HK-2 (cell line): ENCODE results near the gene RPA1.
"Not testable (repeated sequence)": the region's sequence is repeated elsewhere in the genome, so short reads cannot be mapped to it uniquely, and the experiment has no call there.

Experiments
- DNase-seq: peaks from one replicate; pipeline ENCODE4 v3.0.0-alpha.2; 2018; ENCODE audit not compliant: unreplicated experiment

RPA1 gene

DNA sequence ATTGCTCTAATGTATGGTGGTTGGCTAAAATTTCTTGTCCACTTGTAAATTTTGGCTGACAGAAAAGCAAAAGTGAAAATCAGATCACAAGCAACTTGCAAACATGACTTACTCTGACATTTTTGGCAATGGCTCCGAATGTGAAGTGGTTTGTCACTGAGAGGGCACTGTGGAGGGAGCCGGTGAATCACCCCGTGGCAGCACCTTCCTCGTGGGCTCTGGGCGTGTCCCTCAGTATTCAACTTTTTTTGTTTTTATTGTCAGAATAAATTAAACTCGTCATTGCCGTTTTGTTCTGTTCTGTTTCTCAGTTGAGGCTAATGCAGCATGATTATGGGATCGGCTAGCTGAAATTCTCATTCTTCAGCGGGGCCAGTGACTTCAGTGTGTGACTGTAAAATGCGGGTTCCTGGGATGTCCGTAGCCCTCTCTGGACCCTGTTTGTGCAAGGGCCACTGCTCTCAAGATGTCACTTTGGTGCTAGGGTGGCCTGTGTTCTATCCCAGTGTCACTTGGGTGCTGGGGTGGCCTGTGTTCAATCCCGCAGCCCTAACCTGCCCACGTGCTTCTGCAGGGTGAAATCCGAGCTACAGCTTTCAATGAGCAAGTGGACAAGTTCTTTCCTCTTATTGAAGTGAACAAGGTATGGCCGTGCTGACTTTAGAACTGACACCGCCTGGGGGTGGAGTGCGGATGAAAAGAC is 48.8 kb downstream of the RPA1 start:
- DNase-seq, result no peak

- no peak for DNase-seq
Measured at GRCh38 chr17:1880851-1881630, 51.2 kb downstream of the RPA1 start.

DNA sequence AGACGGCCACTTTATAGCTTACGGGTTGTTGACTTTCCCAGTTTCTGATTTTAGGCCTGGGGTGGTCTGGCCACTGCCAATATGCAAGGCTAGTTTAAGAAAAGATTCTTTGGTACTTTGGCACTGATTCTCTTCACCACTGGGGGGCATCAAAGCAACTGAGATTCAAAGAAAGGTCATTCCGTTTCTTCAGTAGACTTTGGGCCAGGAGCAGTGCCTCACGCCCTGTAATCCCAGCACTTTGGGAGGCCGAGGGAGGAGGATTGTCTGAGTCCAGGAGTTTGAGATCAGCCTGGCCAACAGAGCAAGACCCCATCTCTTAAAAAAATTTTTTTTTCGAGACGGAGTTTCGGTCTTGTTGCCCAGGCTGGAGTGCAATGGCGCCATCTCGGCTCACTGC is 53.0 kb downstream of the RPA1 start:
- no peak for DNase-seq

GRCh38 chr17:1883536-1883935 is 53.7 kb downstream of the RPA1 start:
- no peak for DNase-seq

DNA sequence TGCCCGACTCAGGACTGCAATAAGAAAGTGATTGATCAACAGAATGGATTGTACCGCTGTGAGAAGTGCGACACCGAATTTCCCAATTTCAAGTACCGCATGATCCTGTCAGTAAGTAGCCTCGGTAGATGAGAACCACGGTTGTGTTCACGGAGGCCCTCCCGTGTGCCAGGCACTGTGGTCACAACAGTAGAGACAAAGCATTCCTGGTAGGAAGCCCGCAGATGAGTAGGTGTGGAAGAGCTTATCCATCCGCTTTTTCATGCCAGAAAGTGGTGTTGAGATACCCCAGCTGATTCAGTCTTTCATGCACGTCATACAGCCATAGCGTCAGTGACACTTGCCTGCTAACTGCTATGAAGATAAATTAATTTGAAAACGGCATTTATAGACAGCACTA is 58.9 kb downstream of the RPA1 start:
- no peak for DNase-seq

DNA sequence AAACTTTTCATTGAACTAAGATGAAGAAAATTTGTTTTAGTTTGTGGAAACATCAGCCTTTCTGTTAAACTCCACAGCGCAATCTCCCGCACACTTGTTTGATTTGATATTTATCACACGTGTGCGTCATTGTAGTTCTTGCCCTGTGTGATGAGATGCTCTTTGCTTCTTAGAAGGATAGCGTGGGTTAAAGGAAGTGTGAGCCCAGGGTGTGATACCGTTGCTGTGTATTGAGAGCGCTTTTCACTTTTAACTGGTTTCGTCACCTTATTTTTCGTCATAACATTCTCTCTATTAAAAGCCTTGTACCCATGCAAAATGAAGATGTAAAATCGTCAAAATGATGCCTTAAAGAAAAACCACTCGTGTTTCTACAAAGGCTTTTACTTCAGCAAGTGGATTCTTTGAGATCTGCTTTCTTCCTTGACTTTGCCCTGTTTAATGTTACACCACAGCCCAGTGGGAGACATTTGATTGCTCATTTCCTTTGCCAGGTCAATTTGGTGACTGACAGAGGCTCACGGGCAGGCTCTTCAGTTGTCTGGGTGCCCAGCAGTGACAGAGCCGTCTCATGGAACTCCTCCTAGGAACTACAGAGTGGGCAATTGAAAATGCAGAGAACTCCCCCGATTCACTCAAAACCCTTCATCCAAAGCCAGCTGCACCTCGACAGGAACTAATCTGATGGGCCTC is 61.1 kb downstream of the RPA1 start:
- DNase-seq, result no peak

DNA sequence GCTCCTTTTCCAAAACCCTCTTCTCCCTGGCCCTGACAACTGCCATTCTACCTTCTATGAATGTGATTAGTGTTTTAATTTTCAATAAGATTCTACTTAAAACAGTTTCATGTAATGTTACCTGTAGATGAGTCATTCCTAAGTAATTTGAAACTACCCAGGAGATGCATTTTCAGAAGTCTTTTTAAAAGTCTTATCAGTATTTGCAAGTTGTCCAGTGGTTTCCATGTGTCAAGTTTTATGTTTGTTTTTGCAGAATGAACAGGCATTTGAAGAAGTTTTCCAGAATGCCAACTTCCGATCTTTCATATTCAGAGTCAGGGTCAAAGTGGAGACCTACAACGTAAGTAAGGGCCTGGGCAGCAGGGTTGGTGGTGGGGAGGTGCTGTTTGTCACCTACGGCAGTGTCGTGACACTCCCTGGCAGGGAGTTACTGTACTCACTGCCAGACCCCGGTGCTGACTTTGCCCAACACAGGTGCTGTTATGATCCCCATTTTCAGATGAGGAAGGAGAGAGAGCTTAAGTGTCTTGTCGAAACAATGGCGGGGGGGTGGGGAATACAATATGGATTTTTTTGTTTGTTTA is 65.0 kb downstream of the RPA1 start:
- no peak for DNase-seq

GRCh38 chr17:1895479-1895878 is 65.7 kb downstream of the RPA1 start:
- not testable (repeated sequence) for DNase-seq

GRCh38 chr17:1896243-1897104 is 66.7 kb downstream of the RPA1 start:
- DNase-seq, result no peak

DNA sequence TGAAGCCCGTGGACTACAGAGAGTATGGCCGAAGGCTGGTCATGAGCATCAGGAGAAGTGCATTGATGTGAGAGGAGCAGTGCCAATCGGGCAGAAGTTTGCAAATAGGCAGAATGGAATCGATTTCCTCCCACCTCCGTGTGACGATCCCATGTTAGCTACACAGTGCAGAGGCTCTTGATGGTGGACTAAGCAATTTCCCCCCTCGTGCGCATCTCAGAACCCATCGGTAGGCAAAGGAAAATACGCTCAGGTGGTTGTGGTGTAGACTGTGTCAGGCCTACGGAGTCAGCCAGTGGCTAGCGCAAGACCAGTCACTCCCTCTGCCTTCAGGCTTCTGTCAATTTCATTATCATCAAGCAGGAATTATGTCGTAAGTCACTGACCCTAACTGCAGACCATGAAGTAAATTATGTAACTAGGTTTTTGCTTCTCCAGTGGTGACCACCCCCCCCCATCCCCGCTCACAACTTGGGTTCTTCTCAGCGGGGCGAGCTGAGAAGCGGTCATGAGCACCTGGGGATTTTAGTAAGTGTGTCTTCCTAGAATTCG is 67.4 kb downstream of the RPA1 start:
- DNase-seq, result no peak

GRCh38 chr17:1898332-1898731 is 68.5 kb downstream of the RPA1 start:
- DNase-seq, result no peak

DNA sequence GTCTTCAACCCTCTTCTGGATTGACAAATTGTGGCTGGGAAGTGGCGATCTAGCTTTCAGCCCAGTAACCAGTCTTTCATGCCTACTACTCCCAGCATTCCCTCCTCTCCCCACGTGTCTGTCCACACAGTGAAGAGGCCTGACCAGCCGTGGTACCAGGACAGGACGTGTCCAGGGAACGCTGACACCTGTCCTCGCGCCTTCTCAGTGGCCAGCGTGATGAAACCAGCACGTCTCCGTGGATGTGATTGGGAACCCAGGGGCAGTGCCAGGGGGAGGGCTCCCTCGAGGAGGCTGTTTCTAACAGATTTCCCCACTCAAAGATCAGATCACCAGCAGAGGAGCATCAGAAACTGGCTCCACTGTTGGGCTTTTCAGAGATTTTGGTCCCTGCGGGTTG is 69.1 kb downstream of the RPA1 start:
- DNase-seq, result no peak

GRCh38 chr17:1899403-1900000 is 69.7 kb downstream of the RPA1 start:
- DNase-seq, result no peak

- DNase-seq, result no peak
Measured at GRCh38 chr17:1904273-1905182, 74.7 kb downstream of the RPA1 start.

GRCh38 chr17:1905190-1905913 is 75.5 kb downstream of the RPA1 start:
- DNase-seq, result no peak

GRCh38 chr17:1906662-1907101 is 76.9 kb downstream of the RPA1 start:
- no peak for DNase-seq

DNA sequence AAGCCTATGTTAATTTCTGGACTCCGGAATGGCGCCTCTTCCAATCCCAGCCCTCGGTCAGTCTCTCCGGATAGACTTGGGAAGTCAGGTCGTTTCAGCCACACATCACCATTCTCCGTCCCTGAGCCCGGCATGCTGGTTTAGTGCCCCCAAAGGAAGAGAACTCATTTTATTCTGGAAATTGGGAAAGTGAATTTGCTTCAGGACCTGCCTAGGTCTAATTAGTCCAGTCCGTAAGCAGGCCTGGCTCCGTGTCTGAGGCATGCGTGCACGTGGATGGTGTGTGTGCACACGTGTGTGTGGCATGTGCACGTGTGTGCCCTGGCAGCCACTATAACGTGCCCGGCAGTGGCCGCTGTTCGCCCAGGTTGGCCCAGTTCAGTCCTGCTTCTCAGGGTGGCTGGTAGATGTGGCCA is 77.4 kb downstream of the RPA1 start:
- DNase-seq, result no peak

DNA sequence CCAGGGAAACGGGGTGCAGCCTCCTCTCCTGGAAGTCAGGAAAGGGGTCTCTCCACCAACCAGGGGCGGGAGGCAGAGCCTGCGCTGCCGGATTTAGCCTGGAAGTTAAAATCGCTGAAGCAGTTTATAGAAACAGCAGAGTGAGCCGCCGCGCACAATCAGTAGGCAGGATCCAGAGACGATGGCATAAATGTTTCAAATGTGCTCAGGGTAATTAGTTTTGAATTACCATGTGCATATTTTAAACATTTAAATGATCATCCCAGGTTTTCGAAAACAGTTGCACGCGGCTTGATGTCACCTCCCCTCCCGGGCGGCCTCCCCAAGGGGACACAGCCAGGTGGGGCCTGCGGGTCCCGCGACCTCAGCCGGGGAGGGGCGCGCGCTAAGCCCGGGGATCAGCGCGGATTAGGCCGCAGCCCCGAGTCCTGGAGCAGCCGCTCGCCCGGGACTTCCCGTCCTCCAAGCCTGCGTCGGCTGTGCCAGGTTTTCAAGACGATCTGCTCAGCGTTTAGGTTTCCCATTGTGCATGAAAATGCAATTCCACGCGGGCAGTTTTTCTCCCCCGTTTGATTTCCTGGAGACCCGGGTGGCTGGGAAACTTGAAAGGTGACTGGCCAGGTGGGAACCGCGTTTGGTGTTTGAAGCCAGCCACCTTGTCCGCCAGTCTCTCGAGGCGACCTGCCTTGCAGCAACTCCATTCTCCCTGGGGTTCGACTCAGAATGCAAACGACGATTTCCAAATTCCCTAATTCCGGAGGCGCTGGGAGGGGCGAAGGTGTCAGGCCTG is 78.3 kb downstream of the RPA1 start:
- no peak for DNase-seq
